Measurements from ENCODE around the gene C16orf96. TPM values are rescaled to one million over a fixed set of nuclear protein-coding genes. Genes with fewer than 3 reads are reported as not detected.
A peak's percentile ranks its signal among the peaks of the same experiment; 100 is the strongest.

C16orf96 gene
- total and polyA plus RNA-seq, 9 donors, result 0.29 to 0.91 (median 0.53) TPM

DNA sequence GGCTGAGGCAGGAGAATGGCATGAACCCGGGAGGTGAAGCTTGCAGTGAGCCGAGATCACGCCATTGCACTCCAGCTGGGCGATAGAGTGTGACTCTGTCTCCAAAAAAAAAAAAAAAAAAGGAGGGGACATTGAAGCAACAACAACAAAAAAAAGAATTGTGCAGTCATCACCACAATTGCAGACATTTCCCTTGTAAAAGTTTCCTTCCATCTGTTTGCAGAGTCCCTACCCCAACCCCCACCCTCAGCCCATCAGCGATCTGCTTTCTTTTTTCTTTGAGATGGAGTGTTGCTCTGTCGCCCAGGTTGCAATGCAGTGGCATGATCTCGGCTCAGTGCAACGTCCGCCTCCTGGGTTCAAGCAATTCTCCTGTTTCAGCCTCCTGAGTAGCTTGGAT is 72.1 kb downstream of the C16orf96 start:
- Histone ChIP-seq H3K36me3 (ENCODE audit: control insufficient read depth, insufficient read depth, low read length) (peaks cover 14% of the 10 kb centered on the region), H3K4me3 (ENCODE audit: low read length) (no peak overlapping the region), H3K27ac (ENCODE audit: low read length) (no peak overlapping the region), H3K4me1 (ENCODE audit: control insufficient read depth, insufficient read depth, low read length) (peaks cover 18% of the 10 kb centered on the region), H3K9me3 (replicated peaks; ENCODE audit: control insufficient read depth, low read depth, low read length) (peaks cover 10% of the 10 kb centered on the region), H3K27me3 (ENCODE audit: control insufficient read depth, insufficient read depth, low read length) (no peaks in the 10 kb centered on the region)
- WGBS (ENCODE audit: insufficient coverage), result 96% methylated on average over 5 of the region's 9 CpGs
- DNase-seq, result no peak

DNA sequence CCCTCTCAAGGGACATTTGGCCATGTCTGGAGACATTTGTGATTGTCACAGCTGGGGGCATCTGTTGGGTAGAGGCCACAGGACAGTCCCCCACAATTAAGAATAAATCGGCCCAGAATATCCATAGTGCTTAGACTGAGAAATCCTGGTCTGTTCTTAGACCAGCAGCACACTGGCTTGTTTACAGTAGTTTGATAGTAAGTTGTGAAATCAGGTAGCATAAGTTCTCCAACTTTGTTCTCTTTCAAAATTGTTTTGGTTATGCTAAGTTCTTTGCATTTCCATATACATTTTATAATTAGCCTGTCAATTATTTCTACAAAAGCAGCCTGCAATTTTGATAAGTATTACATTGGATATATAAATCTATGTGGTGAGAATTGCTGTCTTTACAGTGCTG is 75.3 kb downstream of the C16orf96 start:
- Histone ChIP-seq H3K4me3 (ENCODE audit: low read length) (no peak overlapping the region), H3K4me1 (ENCODE audit: control insufficient read depth, insufficient read depth, low read length) (peaks cover 3% of the 10 kb centered on the region), H3K27me3 (ENCODE audit: control insufficient read depth, insufficient read depth, low read length) (no peaks in the 10 kb centered on the region), H3K36me3 (ENCODE audit: control insufficient read depth, insufficient read depth, low read length) (peaks cover 17% of the 10 kb centered on the region), H3K9me3 (replicated peaks; ENCODE audit: control insufficient read depth, low read depth, low read length) (peaks cover 10% of the 10 kb centered on the region), H3K27ac (ENCODE audit: low read length) (no peak overlapping the region)
- WGBS (ENCODE audit: insufficient coverage), result no CpG with 5 or more reads among the region's 1 CpG
- DNase-seq, result no peak

DNA sequence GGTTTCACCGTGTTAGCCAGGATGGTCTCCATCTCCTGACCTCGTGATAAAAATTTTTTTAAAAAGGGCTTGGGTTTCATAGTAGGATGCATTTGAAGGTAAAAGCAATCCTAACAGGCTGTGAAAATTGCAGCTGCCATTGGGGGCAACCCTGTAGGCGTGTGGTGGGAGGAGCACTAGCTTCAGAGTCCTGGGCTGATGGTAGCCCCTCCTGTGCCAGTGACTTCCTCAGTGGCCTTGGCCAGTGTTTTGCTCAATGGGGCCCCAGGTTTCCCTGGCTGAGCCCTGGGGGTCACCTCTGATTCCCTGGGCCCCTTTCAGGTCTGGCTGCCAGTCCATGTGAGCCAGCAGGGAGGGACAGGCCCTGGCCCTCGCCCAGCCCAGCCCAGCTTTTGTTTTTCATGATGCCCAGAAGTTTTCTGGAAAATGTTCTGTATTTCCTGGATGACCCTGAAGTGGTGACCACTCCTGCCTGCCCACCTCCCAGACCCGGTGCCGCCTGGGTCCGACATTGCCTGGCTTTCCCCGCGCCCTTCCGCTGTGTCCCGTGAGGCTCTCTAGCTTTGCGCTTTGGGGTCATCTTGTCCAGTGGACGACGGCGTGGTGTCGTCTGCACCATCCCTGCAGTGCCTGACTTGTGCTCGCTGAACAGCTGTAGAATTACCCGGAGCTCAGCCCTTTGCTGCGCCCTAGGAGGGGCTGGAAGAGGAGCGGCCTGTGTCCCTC is 77.9 kb downstream of the C16orf96 start:
- no peak for DNase-seq
- H3K27me3 ChIP-seq (ENCODE audit: control insufficient read depth, insufficient read depth, low read length), result no peaks in the 10 kb centered on the region
- H3K4me3 ChIP-seq (ENCODE audit: low read length), result no peak overlapping the region
- WGBS (ENCODE audit: insufficient coverage), result 86% methylated on average over 20 of the region's 20 CpGs
- peaks cover 5% of the 10 kb centered on the region for H3K4me1 ChIP-seq (ENCODE audit: control insufficient read depth, insufficient read depth, low read length)
- H3K27ac ChIP-seq (ENCODE audit: low read length), result no peak overlapping the region
- H3K9me3 ChIP-seq (replicated peaks; ENCODE audit: control insufficient read depth, low read depth, low read length), result peaks cover 10% of the 10 kb centered on the region
- H3K36me3 ChIP-seq (ENCODE audit: control insufficient read depth, insufficient read depth, low read length), result peaks cover 17% of the 10 kb centered on the region

DNA sequence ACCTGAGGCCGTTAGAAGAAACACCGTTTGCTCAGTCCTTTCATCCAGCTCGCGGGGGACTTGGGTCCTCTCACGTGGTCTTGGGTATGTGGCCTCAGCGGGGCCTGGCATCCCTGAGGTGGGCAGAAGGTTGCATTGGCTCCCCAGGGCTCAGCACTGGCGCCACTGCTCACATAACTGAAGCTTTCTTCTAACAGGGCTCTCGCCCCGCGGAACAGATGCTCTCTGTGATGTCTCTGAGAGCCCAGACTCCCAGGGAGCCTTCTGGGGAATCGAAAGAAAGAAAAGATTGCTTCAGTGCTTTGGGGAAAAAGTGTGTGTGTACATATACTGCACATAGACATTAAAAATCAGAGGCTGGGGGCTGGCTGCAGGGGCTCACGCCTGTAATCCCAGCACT is 78.6 kb downstream of the C16orf96 start:
- Histone ChIP-seq H3K27ac (ENCODE audit: low read length) (no peak overlapping the region), H3K9me3 (replicated peaks; ENCODE audit: control insufficient read depth, low read depth, low read length) (peaks cover 10% of the 10 kb centered on the region), H3K4me3 (ENCODE audit: low read length) (no peak overlapping the region), H3K27me3 (ENCODE audit: control insufficient read depth, insufficient read depth, low read length) (no peaks in the 10 kb centered on the region), H3K36me3 (ENCODE audit: control insufficient read depth, insufficient read depth, low read length) (peaks cover 21% of the 10 kb centered on the region), H3K4me1 (ENCODE audit: control insufficient read depth, insufficient read depth, low read length) (peaks cover 5% of the 10 kb centered on the region)
- WGBS (ENCODE audit: insufficient coverage), result 100% methylated on average over 1 of the region's 12 CpGs
- no peak for DNase-seq

GRCh38 chr16:4636196-4636595 is 80.1 kb downstream of the C16orf96 start:
- Histone ChIP-seq H3K36me3 (ENCODE audit: control insufficient read depth, insufficient read depth, low read length) (peaks cover 23% of the 10 kb centered on the region), H3K27ac (ENCODE audit: low read length) (no peak overlapping the region), H3K4me1 (ENCODE audit: control insufficient read depth, insufficient read depth, low read length) (peaks cover 12% of the 10 kb centered on the region), H3K27me3 (ENCODE audit: control insufficient read depth, insufficient read depth, low read length) (no peaks in the 10 kb centered on the region), H3K4me3 (ENCODE audit: low read length) (no peak overlapping the region), H3K9me3 (replicated peaks; ENCODE audit: control insufficient read depth, low read depth, low read length) (peaks cover 5% of the 10 kb centered on the region)
- 87% methylated on average over 12 of the region's 13 CpGs for WGBS (ENCODE audit: insufficient coverage)
- DNase-seq, result no peak

- Histone ChIP-seq H3K27ac (ENCODE audit: low read length) (no peak overlapping the region), H3K4me1 (ENCODE audit: control insufficient read depth, insufficient read depth, low read length) (peaks cover 12% of the 10 kb centered on the region), H3K4me3 (ENCODE audit: low read length) (no peak overlapping the region), H3K9me3 (replicated peaks; ENCODE audit: control insufficient read depth, low read depth, low read length) (no peaks in the 10 kb centered on the region), H3K27me3 (ENCODE audit: control insufficient read depth, insufficient read depth, low read length) (no peaks in the 10 kb centered on the region), H3K36me3 (ENCODE audit: control insufficient read depth, insufficient read depth, low read length) (peaks cover 20% of the 10 kb centered on the region)
- 48% methylated on average over 5 of the region's 21 CpGs for WGBS (ENCODE audit: insufficient coverage)
- peak; percentile 3 for DNase-seq
These were observed 81.5 kb downstream of the C16orf96 start for GRCh38 chr16:4637501-4638166.

DNA sequence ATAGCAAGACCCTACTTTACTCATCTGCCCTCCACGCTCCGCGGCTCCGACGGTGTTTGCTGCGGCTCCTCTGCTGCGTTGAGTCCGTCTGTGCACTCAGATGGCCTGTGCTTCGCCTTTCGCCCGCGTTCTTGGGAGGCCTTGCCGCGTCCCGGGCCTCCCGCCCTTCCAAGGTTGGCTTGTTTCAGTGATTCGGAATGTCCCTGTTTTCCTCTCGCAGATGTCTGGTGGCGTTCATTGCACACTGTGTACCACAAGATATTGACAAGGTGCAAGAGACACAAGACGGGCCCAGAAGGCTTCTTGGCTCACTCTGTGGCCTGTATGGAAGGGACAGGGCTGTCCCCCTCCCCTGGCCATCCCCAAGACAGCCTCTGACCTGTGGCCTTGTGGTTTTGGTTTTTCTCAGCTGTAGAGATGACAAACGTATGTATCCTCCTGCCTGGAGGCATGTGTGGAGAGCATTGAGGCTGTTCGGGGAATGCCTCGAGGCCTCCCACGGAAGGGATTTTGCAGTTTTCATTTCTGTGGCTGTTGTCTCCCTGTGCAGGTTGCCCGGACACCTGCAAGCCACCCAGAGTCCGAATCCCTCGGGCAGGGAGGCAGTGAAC is 83.9 kb downstream of the C16orf96 start:
- WGBS (ENCODE audit: insufficient coverage), result 78% methylated on average over 24 of the region's 27 CpGs

DNA sequence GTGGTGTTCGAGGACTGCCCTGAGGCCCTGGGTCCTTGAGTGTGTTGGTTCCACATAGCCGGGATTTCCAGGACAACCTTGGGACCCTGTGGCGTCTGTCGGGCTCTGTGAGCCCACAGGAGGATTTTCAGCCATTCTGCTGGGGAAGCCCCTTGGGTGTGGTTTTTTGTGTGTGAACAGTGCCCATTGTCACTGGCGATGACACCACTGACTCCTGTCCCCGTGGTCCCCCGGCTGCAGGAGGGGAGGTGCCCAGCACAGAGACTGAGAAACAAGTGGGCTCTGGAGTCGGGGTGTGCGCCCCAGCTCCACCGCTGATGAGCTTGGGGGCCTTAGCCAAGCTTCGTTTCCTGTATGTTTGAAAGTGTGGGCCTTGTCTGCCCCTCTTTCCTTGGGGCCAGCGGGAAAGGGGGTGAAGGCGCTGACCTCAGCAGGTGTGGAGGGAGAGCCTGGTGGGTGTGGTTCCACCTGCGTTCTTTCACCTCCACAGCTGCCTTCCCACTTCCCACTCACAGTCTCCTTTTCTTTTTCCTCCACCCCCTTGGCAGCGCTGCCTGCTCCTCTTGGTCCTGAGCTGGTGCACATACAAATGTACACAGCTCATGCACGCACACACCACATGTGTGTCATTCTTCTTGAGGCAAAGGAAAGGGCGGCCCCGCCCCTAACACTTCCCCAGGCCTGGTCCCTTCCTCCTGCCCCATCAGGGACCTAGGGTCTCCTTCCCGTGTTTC is 84.6 kb downstream of the C16orf96 start:
- Histone ChIP-seq H3K4me1 (ENCODE audit: control insufficient read depth, insufficient read depth, low read length) (peaks cover 12% of the 10 kb centered on the region), H3K36me3 (ENCODE audit: control insufficient read depth, insufficient read depth, low read length) (peaks cover 20% of the 10 kb centered on the region), H3K4me3 (ENCODE audit: low read length) (no peak overlapping the region), H3K9me3 (replicated peaks; ENCODE audit: control insufficient read depth, low read depth, low read length) (no peaks in the 10 kb centered on the region), H3K27ac (ENCODE audit: low read length) (no peak overlapping the region), H3K27me3 (ENCODE audit: control insufficient read depth, insufficient read depth, low read length) (no peaks in the 10 kb centered on the region)
- no peak for DNase-seq
- WGBS (ENCODE audit: insufficient coverage), result 82% methylated on average over 11 of the region's 19 CpGs

More for the DNA sequence above, 83.9 kb downstream of the C16orf96 start:
- no peaks in the 10 kb centered on the region for H3K9me3 ChIP-seq (replicated peaks; ENCODE audit: control insufficient read depth, low read depth, low read length)
- H3K27me3 ChIP-seq (ENCODE audit: control insufficient read depth, insufficient read depth, low read length), result no peaks in the 10 kb centered on the region
- peaks cover 14% of the 10 kb centered on the region for H3K36me3 ChIP-seq (ENCODE audit: control insufficient read depth, insufficient read depth, low read length)
- DNase-seq, result peak; percentile 0
- H3K4me3 ChIP-seq (ENCODE audit: low read length), result no peak overlapping the region
- peaks cover 12% of the 10 kb centered on the region for H3K4me1 ChIP-seq (ENCODE audit: control insufficient read depth, insufficient read depth, low read length)
- H3K27ac ChIP-seq (ENCODE audit: low read length), result no peak overlapping the region

GRCh38 chr16:4641306-4641687 is 85.2 kb downstream of the C16orf96 start:
- H3K36me3 ChIP-seq (ENCODE audit: control insufficient read depth, insufficient read depth, low read length), result peaks cover 20% of the 10 kb centered on the region
- H3K9me3 ChIP-seq (replicated peaks; ENCODE audit: control insufficient read depth, low read depth, low read length), result no peaks in the 10 kb centered on the region
- no peak overlapping the region for H3K4me3 ChIP-seq (ENCODE audit: low read length)
- DNase-seq, result no peak
- WGBS (ENCODE audit: insufficient coverage), result 100% methylated on average over 4 of the region's 5 CpGs
- no peaks in the 10 kb centered on the region for H3K27me3 ChIP-seq (ENCODE audit: control insufficient read depth, insufficient read depth, low read length)
- peaks cover 12% of the 10 kb centered on the region for H3K4me1 ChIP-seq (ENCODE audit: control insufficient read depth, insufficient read depth, low read length)
- no peak overlapping the region for H3K27ac ChIP-seq (ENCODE audit: low read length)

DNA sequence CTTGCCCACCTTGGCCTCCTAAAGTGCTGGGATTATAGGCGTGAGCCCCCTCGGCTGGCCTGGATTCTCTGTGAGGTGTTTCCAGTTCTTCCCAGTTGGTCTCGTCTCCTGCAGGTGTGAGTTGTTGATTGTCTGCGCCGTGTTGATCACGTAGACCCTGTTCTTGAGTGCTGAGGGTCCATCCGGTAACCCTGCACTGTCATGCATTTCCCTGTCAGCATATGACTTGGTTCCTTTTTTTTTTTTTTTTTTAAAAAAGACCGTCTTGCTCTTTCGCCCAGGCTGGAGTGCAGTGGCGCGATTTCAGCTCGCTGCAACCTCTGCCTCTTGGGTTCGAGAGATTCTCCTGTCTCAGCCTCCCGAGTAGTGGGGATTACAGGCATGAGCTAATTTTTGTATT is 85.8 kb downstream of the C16orf96 start:
- Histone ChIP-seq H3K36me3 (ENCODE audit: control insufficient read depth, insufficient read depth, low read length) (peaks cover 24% of the 10 kb centered on the region), H3K27me3 (ENCODE audit: control insufficient read depth, insufficient read depth, low read length) (no peaks in the 10 kb centered on the region), H3K27ac (ENCODE audit: low read length) (no peak overlapping the region), H3K9me3 (replicated peaks; ENCODE audit: control insufficient read depth, low read depth, low read length) (no peaks in the 10 kb centered on the region), H3K4me1 (ENCODE audit: control insufficient read depth, insufficient read depth, low read length) (peaks cover 12% of the 10 kb centered on the region), H3K4me3 (ENCODE audit: low read length) (no peak overlapping the region)
- 100% methylated on average over 1 of the region's 14 CpGs for WGBS (ENCODE audit: insufficient coverage)
- no peak for DNase-seq

All from muscle of leg (tissue), 11 donors.